Ovary (tissue), 3 donors: ENCODE data around the gene ZNF80.

Experiments used
- EP300 ChIP-seq: sonication (generic); formaldehyde crosslinking; IDR thresholded peaks from one replicate; pipeline ENCODE4 v1.6.1; 2017; ENCODE audit warnings: antibody characterized with exemption
- POLR2A ChIP-seq: fragments of 450-650 bp; IDR thresholded peaks from one replicate; pipeline ENCODE4 v1.6.1; 2017; ENCODE audit warnings: antibody characterized with exemption, mild to moderate bottlenecking, moderate library complexity
- TF ChIP-seq, protein P1 (sequence below), 3 donors: fragments of 450-650 bp in 2 of 3; fragments of 200-600 bp in 1 of 3; IDR thresholded peaks; one replicate each; pipeline versions ENCODE4 v1.5.1 to v1.8.0; 2016 to 2022; ENCODE audit warnings: antibody characterized with exemption in 3 of 3, mild to moderate bottlenecking in 1 of 3
- donor health status: DM: no; HTN: no; CAD: no.

DNA sequence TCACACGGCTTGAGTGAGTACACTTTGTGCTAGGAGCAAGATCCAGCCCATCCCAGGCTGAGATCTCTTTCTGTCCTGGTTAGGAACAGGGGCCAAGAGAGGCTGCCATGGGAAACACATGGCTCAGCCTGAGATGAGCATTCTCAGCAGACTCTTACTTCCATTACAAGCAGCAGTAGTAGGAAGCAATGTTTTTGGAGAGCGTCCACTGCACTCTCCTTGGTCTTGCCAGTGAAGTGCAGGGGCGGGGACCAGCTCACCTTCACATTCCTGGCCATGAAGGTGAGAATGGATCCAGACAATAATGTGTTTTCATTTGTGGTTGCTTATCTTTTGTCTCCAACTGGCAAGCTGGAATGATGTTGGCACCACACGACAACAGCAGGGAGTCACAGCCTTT lies 24.7 kb downstream of the ZNF80 start:
- TF ChIP-seq POLR2A, result no peak
- TF ChIP-seq, protein P1, sequence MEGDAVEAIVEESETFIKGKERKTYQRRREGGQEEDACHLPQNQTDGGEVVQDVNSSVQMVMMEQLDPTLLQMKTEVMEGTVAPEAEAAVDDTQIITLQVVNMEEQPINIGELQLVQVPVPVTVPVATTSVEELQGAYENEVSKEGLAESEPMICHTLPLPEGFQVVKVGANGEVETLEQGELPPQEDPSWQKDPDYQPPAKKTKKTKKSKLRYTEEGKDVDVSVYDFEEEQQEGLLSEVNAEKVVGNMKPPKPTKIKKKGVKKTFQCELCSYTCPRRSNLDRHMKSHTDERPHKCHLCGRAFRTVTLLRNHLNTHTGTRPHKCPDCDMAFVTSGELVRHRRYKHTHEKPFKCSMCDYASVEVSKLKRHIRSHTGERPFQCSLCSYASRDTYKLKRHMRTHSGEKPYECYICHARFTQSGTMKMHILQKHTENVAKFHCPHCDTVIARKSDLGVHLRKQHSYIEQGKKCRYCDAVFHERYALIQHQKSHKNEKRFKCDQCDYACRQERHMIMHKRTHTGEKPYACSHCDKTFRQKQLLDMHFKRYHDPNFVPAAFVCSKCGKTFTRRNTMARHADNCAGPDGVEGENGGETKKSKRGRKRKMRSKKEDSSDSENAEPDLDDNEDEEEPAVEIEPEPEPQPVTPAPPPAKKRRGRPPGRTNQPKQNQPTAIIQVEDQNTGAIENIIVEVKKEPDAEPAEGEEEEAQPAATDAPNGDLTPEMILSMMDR (IDR thresholded peaks at IDR 0.05), result no peak
- TF ChIP-seq EP300, result no peak
